HG02759 (cell line): ENCODE results near the gene EIF2B5.

Experiments
- ATAC-seq: cut with Tn5 transposase; IDR thresholded peaks from one replicate; pipeline ENCODE4 v1.9.1; 2021; ENCODE audit warnings: mild to moderate bottlenecking, moderate library complexity; ENCODE audit not compliant: unreplicated experiment

The EIF2B5 gene

GRCh38 chr3:184172681-184173373 lies 37.7 kb downstream of the EIF2B5 start:
- ATAC-seq, result no peak

GRCh38 chr3:184173374-184173722 lies 38.2 kb downstream of the EIF2B5 start:
- ATAC-seq, result no peak

- ATAC-seq, result no peak
Observed at GRCh38 chr3:184174284-184174645, 39.1 kb downstream of the EIF2B5 start.

- ATAC-seq, result peak; percentile 95
Observed at GRCh38 chr3:184174646-184175492, 39.7 kb downstream of the EIF2B5 start, which contains the start of gene AP2M1. TSS of gene AP2M1 (plus strand) at chr3:184174855. CDS start at chr3:184176994, 2,139 bp downstream.

GRCh38 chr3:184175506-184175905 lies 40.3 kb downstream of the EIF2B5 start:
- no peak for ATAC-seq

GRCh38 chr3:184175981-184176376 lies 40.8 kb downstream of the EIF2B5 start:
- no peak for ATAC-seq

GRCh38 chr3:184176377-184177330 lies 41.5 kb downstream of the EIF2B5 start:
- no peak for ATAC-seq

GRCh38 chr3:184177331-184177731 lies 42.2 kb downstream of the EIF2B5 start:
- no peak for ATAC-seq

- no peak for ATAC-seq
Observed at GRCh38 chr3:184177767-184178306, 42.7 kb downstream of the EIF2B5 start.

GRCh38 chr3:184178521-184179138 lies 43.5 kb downstream of the EIF2B5 start:
- no peak for ATAC-seq

- no peak for ATAC-seq
Observed at GRCh38 chr3:184180165-184180564, 45.0 kb downstream of the EIF2B5 start.

- no peak for ATAC-seq
Observed at GRCh38 chr3:184181596-184181995, 46.4 kb downstream of the EIF2B5 start.

- ATAC-seq, result no peak
Observed at GRCh38 chr3:184183679-184184078, 48.5 kb downstream of the EIF2B5 start.

- ATAC-seq, result no peak
Observed at GRCh38 chr3:184184546-184185230, 49.5 kb downstream of the EIF2B5 start.

GRCh38 chr3:184185461-184186183 lies 50.5 kb downstream of the EIF2B5 start:
- peak; percentile 96 for ATAC-seq

GRCh38 chr3:184186184-184186901 lies 51.2 kb downstream of the EIF2B5 start, which contains the start of gene ABCF3:
TSS of gene ABCF3 (plus strand) at chr3:184186199. CDS start at chr3:184186208, 9 bp downstream.
- ATAC-seq, result peak; percentile 25

- ATAC-seq, result no peak
Observed at GRCh38 chr3:184186902-184187207, 51.7 kb downstream of the EIF2B5 start.

- ATAC-seq, result no peak
Observed at GRCh38 chr3:184188080-184188479, 52.9 kb downstream of the EIF2B5 start.

GRCh38 chr3:184189421-184189820 lies 54.3 kb downstream of the EIF2B5 start:
- ATAC-seq, result no peak
